ENCODE results near the gene UNC5B. TPM values are rescaled to one million over a fixed set of nuclear protein-coding genes. Genes with fewer than 3 reads are reported as not detected.

The UNC5B gene
- total RNA-seq, 1 donor = 20.6 TPM

DNA sequence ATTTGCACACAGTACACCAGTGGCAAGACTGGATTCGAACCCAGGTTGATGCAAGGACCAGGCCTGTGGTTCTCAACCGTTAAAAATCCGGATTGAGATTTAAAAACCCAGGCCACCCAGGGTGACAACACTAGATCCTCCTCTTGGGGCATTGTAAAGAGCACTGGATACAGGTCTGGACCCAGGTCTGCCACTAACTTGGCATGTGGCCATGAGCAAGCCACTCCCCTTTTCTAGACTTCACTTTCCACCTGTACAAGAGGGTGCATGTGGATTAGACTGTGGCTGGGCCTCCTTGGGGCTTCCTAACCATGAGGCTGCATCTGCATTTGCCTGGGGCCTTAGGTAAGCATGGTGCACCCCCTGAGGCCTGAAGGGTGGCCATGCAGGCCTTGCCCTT lies 85.0 kb downstream of the UNC5B start:
- DNase-seq (ENCODE audit: low read depth) = no peak
- H3K4me3 ChIP-seq (ENCODE audit: low read depth, low read length) = no peak overlapping the region
- TF ChIP-seq, protein P1, sequence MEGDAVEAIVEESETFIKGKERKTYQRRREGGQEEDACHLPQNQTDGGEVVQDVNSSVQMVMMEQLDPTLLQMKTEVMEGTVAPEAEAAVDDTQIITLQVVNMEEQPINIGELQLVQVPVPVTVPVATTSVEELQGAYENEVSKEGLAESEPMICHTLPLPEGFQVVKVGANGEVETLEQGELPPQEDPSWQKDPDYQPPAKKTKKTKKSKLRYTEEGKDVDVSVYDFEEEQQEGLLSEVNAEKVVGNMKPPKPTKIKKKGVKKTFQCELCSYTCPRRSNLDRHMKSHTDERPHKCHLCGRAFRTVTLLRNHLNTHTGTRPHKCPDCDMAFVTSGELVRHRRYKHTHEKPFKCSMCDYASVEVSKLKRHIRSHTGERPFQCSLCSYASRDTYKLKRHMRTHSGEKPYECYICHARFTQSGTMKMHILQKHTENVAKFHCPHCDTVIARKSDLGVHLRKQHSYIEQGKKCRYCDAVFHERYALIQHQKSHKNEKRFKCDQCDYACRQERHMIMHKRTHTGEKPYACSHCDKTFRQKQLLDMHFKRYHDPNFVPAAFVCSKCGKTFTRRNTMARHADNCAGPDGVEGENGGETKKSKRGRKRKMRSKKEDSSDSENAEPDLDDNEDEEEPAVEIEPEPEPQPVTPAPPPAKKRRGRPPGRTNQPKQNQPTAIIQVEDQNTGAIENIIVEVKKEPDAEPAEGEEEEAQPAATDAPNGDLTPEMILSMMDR (IDR thresholded peaks at IDR 0.05; ENCODE audit: insufficient read depth, low read length) = no peak

DNA sequence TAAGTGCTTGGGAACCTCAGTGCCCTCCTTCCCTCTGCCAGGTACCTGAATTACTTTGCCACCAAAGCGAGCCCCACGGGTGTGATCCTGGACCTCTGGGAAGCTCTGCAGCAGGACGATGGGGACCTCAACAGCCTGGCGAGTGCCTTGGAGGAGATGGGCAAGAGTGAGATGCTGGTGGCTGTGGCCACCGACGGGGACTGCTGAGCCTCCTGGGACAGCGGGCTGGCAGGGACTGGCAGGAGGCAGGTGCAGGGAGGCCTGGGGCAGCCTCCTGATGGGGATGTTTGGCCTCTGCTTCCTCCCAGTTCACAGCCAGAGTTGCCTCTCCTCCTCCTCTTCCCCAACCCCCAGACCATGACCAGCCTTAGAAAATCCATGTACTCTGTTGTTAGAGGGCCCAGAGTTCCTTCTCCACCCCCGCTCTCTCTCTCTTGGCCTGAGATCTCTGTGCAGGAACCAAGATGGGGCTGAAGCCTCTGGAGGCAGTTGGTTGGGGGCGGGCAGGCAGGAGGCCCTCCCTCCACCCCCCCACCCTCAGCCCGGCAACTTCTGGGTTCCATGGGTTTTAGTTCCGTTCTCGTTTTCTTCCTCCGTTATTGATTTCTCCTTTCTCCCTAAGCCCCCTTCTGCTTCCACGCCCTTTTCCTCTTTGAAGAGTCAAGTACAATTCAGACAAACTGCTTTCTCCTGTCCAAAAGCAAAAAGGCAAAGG lies 86.9 kb downstream of the UNC5B start:
- TF ChIP-seq, protein P1 (IDR thresholded peaks at IDR 0.05; ENCODE audit: insufficient read depth, low read length) = no peak
- DNase-seq (ENCODE audit: low read depth) = no peak
- H3K4me3 ChIP-seq (ENCODE audit: low read depth, low read length) = no peak overlapping the region

DNA sequence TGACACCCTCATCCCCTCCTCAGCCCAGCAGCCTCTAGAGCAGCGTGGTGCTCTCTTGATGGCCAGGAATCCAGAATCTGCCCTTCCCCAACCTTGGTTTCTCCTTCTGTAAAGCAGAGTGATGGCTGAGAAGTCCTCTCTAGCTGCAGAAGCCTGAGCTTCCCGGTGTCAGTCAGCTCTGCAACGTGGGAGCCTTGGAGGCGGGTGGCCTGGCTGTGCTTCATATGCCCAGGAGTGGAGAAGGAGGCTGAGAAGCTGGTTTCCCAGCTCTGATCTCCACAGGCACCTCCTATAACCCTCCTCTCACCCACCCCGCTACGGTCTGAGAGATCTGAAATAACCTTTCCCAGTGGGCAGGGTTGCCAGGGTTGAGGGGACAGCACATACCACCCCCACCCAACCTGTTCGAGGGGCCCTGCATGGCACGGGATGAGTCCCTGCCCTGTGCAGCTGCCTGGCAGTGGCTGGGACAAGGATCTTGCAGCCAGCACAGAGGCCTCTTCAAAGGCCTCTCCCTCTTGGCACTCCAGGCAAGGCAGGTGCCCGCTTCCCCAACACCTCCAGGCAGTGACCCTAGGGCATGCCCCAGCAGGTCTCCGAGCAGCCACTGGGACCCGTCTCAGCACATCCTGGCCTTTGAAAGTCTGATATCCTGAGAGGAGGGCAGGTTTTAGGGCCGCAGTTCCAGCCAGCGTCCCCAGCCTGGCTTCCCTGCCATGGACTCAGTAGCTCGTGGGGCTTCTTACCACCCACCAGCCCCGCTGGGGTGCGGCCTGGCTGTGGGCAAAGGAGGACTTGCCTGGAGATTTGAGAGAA lies 88.4 kb downstream of the UNC5B start:
- TF ChIP-seq, protein P1 (IDR thresholded peaks at IDR 0.05; ENCODE audit: insufficient read depth, low read length) = no peak
- H3K4me3 ChIP-seq (ENCODE audit: low read depth, low read length) = no peak overlapping the region
- DNase-seq (ENCODE audit: low read depth) = no peak

DNA sequence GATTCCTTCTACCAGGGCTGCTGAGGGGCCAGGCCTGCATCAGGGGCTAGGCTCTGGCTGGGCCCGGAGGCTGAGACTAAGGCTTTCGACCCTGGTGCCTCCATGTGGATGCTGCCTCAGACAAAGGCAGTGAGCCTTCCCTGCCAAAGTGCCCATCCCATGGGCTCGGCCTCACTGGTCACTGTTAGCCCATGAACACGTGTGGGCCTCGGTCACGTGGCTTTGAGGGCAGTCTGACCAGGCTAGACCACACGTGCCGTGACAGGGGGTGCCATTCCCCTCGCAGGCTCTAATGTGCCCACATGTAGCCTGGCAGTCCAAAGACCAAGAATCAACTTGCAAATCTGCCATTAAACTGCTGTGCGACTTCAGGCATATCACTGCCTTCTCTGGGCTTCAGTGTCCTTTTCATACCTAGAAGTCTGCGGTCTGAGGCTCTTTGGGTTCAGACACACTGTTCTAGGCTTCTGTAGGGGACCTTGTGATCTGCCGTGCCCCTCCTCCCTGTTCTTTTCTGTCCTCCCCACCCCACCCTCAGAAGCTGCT lies 89.1 kb downstream of the UNC5B start:
- TF ChIP-seq, protein P1 (IDR thresholded peaks at IDR 0.05; ENCODE audit: insufficient read depth, low read length) = no peak
- DNase-seq (ENCODE audit: low read depth) = no peak
- H3K4me3 ChIP-seq (ENCODE audit: low read depth, low read length) = no peak overlapping the region

DNA sequence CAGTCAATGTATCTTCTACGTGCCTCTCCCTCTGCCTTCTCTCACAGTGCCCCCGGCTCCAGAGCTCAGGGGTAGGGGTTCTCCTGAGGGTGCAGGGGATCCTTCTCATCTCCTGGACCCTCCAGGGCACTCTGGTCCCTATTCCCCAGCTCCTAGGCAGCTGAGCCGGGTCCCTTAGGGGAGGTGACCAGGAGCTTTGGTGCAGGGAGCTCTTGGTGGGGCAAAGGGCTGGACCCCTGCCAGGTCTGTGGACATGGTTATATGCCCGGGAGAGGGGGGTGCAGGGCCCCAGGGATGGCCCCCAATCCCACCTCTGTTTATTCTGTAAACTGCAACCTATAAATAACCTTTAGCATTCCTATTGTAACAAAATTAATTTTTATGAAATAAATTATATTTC lies 90.1 kb downstream of the UNC5B start:
- no peak for DNase-seq (ENCODE audit: low read depth)
- H3K4me3 ChIP-seq (ENCODE audit: low read depth, low read length) = no peak overlapping the region
- TF ChIP-seq, protein P1 (IDR thresholded peaks at IDR 0.05; ENCODE audit: insufficient read depth, low read length) = no peak

DNA sequence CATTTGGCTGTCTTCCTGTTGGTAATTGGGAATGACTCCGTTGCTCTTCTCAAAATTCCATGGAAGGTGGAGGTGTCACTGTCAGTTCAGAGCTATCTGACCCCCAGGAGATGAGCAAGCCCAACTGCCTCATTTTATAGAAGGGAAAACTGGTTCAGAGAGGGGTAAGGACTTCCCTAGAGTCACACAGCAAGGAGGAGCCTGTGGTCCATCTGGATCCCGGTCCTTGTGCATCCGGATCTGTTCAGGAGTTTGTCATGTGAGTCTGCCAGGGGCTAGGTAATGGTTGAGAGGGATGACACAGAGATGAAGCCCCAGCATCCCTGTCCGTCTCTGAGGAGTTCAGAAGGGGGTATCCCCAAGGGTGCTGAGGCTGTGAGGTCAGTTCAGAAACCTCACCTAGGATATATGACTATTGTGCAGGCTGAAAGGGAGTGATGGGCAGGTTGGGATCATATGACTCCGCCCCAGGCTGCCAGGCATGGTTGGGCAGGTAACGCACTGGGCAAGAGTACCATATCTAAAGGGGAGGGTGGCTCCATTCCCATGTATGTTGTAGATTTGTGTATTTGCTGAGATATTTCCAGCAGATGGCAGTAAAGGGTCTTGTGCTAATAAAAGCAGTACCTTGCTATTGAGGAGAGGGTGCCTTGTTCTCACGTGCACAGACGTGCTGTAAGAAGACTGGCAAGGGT lies 90.7 kb downstream of the UNC5B start:
- TF ChIP-seq, protein P1 (IDR thresholded peaks at IDR 0.05; ENCODE audit: insufficient read depth, low read length) = peak; percentile 57
- H3K4me3 ChIP-seq (ENCODE audit: low read depth, low read length) = no peak overlapping the region
- peak; percentile 64 for DNase-seq (ENCODE audit: low read depth)
